Measurements from ENCODE around the gene SLC16A11. TPM values are rescaled to one million over a fixed set of nuclear protein-coding genes. Genes with fewer than 3 reads are reported as not detected.

The SLC16A11 gene
- total and polyA plus RNA-seq, 8 donors, result 0.61 to 17.3 (median 3.0) TPM

DNA sequence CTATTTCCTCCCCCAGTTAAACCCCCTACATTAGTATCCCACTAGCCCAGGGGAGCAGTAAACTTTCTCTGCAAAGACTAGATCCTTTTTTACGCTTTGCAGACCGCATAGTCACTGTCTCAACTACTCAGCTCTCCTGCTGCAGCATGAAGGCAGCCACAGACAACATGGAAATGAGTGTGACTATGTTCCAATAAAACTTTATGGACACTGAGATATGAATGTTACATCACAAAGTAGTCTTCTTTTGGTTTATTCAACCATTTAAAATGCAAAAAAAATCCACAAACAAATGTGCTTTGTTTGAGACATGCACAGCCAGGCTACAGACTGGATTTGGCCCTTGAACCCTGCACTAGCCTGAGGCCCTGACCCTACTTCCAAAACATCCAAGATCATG is 33.4 kb downstream of the SLC16A11 start:
- ATAC-seq (no peak), DNase-seq (no peak), FAIRE-seq (no peak)
- H3K4me3 ChIP-seq, result no peak overlapping the region
- WGBS, 2 donors, result 92 to 97% methylated on average over 2 of the region's 2 CpGs
- intact Hi-C loops (cut with DNase I), result no loop called here
- no peaks in the 10 kb centered on the region for H3K27me3 ChIP-seq
- TF ChIP-seq, protein P1, sequence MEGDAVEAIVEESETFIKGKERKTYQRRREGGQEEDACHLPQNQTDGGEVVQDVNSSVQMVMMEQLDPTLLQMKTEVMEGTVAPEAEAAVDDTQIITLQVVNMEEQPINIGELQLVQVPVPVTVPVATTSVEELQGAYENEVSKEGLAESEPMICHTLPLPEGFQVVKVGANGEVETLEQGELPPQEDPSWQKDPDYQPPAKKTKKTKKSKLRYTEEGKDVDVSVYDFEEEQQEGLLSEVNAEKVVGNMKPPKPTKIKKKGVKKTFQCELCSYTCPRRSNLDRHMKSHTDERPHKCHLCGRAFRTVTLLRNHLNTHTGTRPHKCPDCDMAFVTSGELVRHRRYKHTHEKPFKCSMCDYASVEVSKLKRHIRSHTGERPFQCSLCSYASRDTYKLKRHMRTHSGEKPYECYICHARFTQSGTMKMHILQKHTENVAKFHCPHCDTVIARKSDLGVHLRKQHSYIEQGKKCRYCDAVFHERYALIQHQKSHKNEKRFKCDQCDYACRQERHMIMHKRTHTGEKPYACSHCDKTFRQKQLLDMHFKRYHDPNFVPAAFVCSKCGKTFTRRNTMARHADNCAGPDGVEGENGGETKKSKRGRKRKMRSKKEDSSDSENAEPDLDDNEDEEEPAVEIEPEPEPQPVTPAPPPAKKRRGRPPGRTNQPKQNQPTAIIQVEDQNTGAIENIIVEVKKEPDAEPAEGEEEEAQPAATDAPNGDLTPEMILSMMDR (IDR thresholded peaks at IDR 0.05), result no peak
- H3K9me3 ChIP-seq, result no peaks in the 10 kb centered on the region
- peaks cover 8 to 15% (median 13%) of the 10 kb centered on the region in 3 donors for H3K4me1 ChIP-seq
- no peak overlapping the region for H3K27ac ChIP-seq
- no peaks in the 10 kb centered on the region for H3K36me3 ChIP-seq

DNA sequence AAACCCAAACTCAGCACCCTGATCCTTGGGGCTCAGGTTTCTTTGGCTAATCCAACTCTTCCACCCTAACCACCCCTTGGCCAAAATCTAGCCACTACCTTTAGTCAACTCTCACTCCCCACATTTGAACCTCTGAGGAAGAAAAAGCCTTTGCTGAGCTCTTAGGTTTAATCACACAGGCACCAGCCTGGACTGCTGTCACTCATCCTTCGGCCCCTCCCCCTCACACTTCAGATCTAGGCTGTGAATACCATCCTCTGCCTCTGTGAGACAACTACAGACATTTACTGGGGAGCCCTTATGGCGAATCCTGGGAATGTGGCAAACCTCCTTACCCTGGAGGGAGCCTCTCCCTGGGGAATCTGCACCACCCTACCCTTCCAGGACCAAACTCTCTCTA is 36.7 kb downstream of the SLC16A11 start:
- intact Hi-C loops (cut with DNase I), result loop anchor here in 2 of 3 donors (10.0 kb wide), 3 partner anchors 92 to 342 kb away; no protein-coding TSS in a partner anchor
- H3K27me3 ChIP-seq, result no peaks in the 10 kb centered on the region

DNA sequence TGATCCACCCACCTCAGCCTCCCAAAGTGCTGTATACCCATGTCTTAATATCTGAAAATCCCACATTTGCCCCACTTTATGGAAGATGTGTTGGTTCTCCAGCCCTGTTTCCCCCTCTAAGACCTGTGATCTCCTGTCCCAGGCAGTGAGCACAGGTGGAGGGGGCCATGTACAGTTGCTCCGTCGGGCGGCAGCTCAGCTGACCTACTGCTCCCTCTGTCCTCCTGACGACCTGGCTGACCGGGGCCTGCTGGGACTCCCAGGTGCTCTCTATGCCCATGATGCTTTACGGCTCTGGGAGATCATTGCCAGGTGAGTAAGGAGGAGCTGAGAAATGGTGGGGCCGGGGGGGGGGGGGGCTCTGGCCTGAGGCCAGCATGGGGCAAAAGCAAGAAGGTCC is 38.2 kb downstream of the SLC16A11 start:
- Histone ChIP-seq H3K4me3 (no peak overlapping the region), H3K36me3 (peaks cover 0 to 16% (median 5%) of the 10 kb centered on the region in 3 donors), H3K27ac (no peak overlapping the region), H3K9me3 (no peaks in the 10 kb centered on the region), H3K4me1 (peaks cover 3 to 7% (median 4%) of the 10 kb centered on the region in 3 donors), H3K27me3 (no peaks in the 10 kb centered on the region)
- intact Hi-C loops (cut with DNase I), result loop anchor here in 2 of 3 donors (10.0 kb wide), 3 partner anchors 91 to 341 kb away; no protein-coding TSS in a partner anchor
- FAIRE-seq (no peak), DNase-seq (no peak), ATAC-seq (no peak)
- WGBS, 2 donors, result 78 to 81% methylated on average over 6 of the region's 7 CpGs
- TF ChIP-seq, protein P1 (IDR thresholded peaks at IDR 0.05), result no peak

More for the DNA sequence above, 36.7 kb downstream of the SLC16A11 start:
- TF ChIP-seq, protein P1 (IDR thresholded peaks at IDR 0.05), result no peak
- 70 to 76% methylated on average over 2 of the region's 2 CpGs for WGBS, 2 donors
- peaks cover 8 to 15% (median 13%) of the 10 kb centered on the region in 3 donors for H3K4me1 ChIP-seq
- peaks cover 0 to 4% (median 4%) of the 10 kb centered on the region in 3 donors for H3K36me3 ChIP-seq
- DNase-seq, result no peak
- H3K9me3 ChIP-seq, result no peaks in the 10 kb centered on the region
- no peak overlapping the region for H3K27ac ChIP-seq
- H3K4me3 ChIP-seq, result no peak overlapping the region
- no peak for FAIRE-seq
- no peak for ATAC-seq

DNA sequence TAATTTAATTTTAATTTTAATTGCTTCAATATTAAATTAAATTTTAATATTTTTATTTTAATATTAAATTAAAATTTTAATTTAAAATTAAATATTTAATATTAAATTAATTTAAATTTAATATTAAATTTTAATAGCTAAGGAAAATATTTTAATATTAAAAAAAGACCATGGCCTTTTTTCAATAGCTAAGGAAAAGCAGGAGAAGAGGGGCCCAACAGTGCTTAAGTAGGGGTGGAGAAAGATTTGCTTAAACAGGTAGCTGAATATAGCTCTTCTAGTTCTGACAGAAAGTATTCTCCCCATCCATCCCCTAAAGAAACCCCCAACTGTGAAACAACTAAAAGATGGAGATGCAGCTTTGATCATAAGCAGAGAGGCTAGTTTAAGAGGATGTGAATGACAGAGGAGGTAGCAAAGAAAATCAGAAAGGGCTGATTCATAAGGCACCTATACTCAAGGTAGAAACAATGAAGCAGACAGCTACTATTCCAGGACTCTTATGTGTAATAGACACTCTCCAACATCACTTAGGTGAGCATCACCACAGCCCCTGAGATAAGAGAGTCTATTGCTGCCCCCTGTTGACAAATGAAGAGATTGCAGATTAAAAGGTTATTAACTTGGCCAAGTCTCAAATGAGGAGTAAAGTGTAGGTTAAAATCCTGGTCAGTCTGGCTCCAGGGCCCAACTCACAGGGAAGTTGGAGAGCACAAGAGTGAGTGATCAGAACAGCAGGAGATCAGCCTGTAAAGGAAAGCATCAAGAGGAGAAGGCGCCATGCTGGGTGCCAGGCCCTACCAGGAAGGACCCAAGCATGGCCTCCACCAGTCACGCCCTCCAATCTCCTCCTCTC is 39.3 kb downstream of the SLC16A11 start:
- H3K27ac ChIP-seq, result no peak overlapping the region
- peak; percentile 56 for FAIRE-seq

More for the DNA sequence above, 39.3 kb downstream of the SLC16A11 start:
- Histone ChIP-seq H3K36me3 (peaks cover 0 to 18% (median 5%) of the 10 kb centered on the region in 3 donors), H3K4me3 (no peak overlapping the region), H3K27me3 (no peaks in the 10 kb centered on the region), H3K4me1 (no peaks in the 10 kb centered on the region), H3K9me3 (no peaks in the 10 kb centered on the region)
- WGBS, 2 donors, result 92 to 100% methylated on average over 1 to 2 of the region's 2 CpGs
- DNase-seq (peak in 1 of 6 donors; percentile 43), ATAC-seq (peak; percentile 68 to 95 (median 87))
- TF ChIP-seq, protein P1 (IDR thresholded peaks at IDR 0.05), result peak; percentile 33 to 62 (median 42)
- intact Hi-C loops (cut with DNase I), result loop anchor here in 2 of 3 donors (10.0 kb wide), 3 partner anchors 90 to 340 kb away; no protein-coding TSS in a partner anchor

All from pancreas (tissue), 10 donors.